ENCODE data around the gene AWAT1.
"Not testable (repeated sequence)": the region's sequence is repeated elsewhere in the genome, so short reads cannot be mapped to it uniquely, and the experiment has no call there.

The AWAT1 gene

GRCh38 chrX:70234355-70234754 lies at the start of gene AWAT1:
Gene AWAT1, plus strand, starts transcription at chrX:70234655. Its CDS starts 41 bp downstream, at chrX:70234696.
- DNase-seq, result no peak

GRCh38 chrX:70190225-70190624 lies 44.2 kb upstream of the AWAT1 start:
- no peak for DNase-seq

- no peak for DNase-seq
These were observed 37.3 kb upstream of the AWAT1 start for GRCh38 chrX:70196961-70197720.

- no peak for DNase-seq
These were observed 32.7 kb upstream of the AWAT1 start for GRCh38 chrX:70201732-70202131.

GRCh38 chrX:70208479-70208878 lies 26.0 kb upstream of the AWAT1 start:
- no peak for DNase-seq

GRCh38 chrX:70209570-70209969 lies 24.9 kb upstream of the AWAT1 start:
- not testable (repeated sequence) for DNase-seq

GRCh38 chrX:70219938-70220764 lies 14.3 kb upstream of the AWAT1 start:
- DNase-seq, result no peak

GRCh38 chrX:70226048-70226447 lies 8.4 kb upstream of the AWAT1 start:
- no peak for DNase-seq

- no peak for DNase-seq
These were observed 7.8 kb upstream of the AWAT1 start for GRCh38 chrX:70226687-70227086.

- DNase-seq, result no peak
These were observed 2.8 kb upstream of the AWAT1 start for GRCh38 chrX:70231666-70232065.

- no peak for DNase-seq
These were observed 6.3 kb downstream of the AWAT1 start for GRCh38 chrX:70240751-70241150.

GRCh38 chrX:70241501-70241900 lies 7.0 kb downstream of the AWAT1 start:
- no peak for DNase-seq

GRCh38 chrX:70243601-70244000 lies 9.1 kb downstream of the AWAT1 start:
- DNase-seq, result not testable (repeated sequence)

- DNase-seq, result no peak
These were observed 10.4 kb downstream of the AWAT1 start for GRCh38 chrX:70244881-70245280.

- no peak for DNase-seq
These were observed 12.8 kb downstream of the AWAT1 start for GRCh38 chrX:70247252-70247651.

- no peak for DNase-seq
These were observed 18.0 kb downstream of the AWAT1 start for GRCh38 chrX:70252491-70252890.

- no peak for DNase-seq
These were observed 19.1 kb downstream of the AWAT1 start for GRCh38 chrX:70253377-70254062.

- DNase-seq, result no peak
These were observed 19.6 kb downstream of the AWAT1 start for GRCh38 chrX:70254063-70254400.

GRCh38 chrX:70254909-70255308 lies 20.5 kb downstream of the AWAT1 start:
- DNase-seq, result no peak

GRCh38 chrX:70255452-70255851 lies 21.0 kb downstream of the AWAT1 start:
- DNase-seq, result no peak

- DNase-seq, result no peak
These were observed 23.2 kb downstream of the AWAT1 start for GRCh38 chrX:70257423-70258288.

GRCh38 chrX:70260104-70260503 lies 25.6 kb downstream of the AWAT1 start, which contains the start of gene P2RY4:
Gene P2RY4, minus strand, starts transcription at chrX:70260204. Its CDS starts 580 bp downstream, at chrX:70259624.
- no peak for DNase-seq

Measured in NCI-H1436 treated with DMSO at 0.1 percent for 48 hours (cell line).